ENCODE measurements around the gene NPRL2.
A peak's percentile ranks its signal among the peaks of the same experiment; 100 is the strongest.

NPRL2 gene

DNA sequence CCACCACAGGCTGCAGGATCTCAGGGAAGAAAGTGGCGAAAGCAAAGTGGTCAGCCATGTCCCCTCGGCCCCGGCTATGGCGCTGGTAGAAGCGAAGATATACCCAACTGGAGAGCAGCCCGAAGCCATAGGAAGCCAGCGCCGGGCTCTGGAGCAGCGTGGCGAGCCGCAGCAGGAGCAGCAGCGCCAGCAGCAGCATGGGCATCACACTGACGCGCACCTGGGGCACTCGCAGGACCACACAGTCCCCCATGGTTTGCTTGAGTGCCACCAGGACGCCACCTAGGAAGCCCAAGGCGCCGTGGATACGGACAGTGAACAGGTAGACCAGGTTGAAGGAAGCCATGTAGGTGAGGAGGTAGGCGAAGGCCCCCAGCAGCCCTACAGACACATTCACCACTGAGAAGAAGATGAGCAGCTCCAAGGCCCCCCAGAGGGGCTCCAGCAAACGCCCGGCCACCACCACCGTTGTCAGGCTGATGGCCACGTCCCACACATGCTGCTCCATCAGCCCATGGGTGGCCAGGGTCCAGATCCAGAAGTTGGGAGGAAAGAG lies 7.9 kb upstream of the NPRL2 start:
- H3K79me2 ChIP-seq (ENCODE audit: control insufficient read depth, insufficient read depth, low read length, poor library complexity) = peaks cover 15% of the 10 kb centered on the region
- H2BK5ac ChIP-seq (ENCODE audit: low read depth, low read length, poor library complexity) = no peak overlapping the region
- peaks cover 4% of the 10 kb centered on the region for H3K79me1 ChIP-seq (ENCODE audit: low read length)
- H4K8ac ChIP-seq (ENCODE audit: low read depth, low read length) = peak overlapping the region; percentile 98
- H3K27ac ChIP-seq (ENCODE audit: low read depth, low read length) = no peak overlapping the region
- no CpG with 5 or more reads among the region's 24 CpGs for WGBS (ENCODE audit: extremely low coverage, insufficient coverage, insufficient read length)
- H3K9ac ChIP-seq (ENCODE audit: low read length) = peak overlapping the region; percentile 92
- H3K4me2 ChIP-seq (ENCODE audit: low read length) = peak overlapping the region; percentile 88
- peak overlapping the region; percentile 95 for H3K14ac ChIP-seq (ENCODE audit: low read length)
- H4K12ac ChIP-seq (ENCODE audit: low read depth, low read length) = peak overlapping the region; percentile 12
- H3K4ac ChIP-seq (ENCODE audit: low read depth, low read length) = peak overlapping the region; percentile 73
- H3K36me3 ChIP-seq (ENCODE audit: control insufficient read depth in 1 of 2, insufficient read depth in 2 of 2, low read length in 2 of 2) = peaks cover 33 to 41% of the 10 kb centered on the region in 2 experiments
- H3K27me3 ChIP-seq (ENCODE audit: insufficient read depth, low read length) = no peaks in the 10 kb centered on the region
- H2AFZ ChIP-seq (ENCODE audit: insufficient read depth, low read length, poor library complexity) = no peak overlapping the region
- H3K4me1 ChIP-seq (ENCODE audit: control insufficient read depth in 1 of 2, insufficient read depth in 2 of 2, low read length in 2 of 2) = peaks cover 18 to 33% of the 10 kb centered on the region in 2 experiments
- no peak for DNase-seq
- H2BK12ac ChIP-seq (ENCODE audit: low read length) = no peak overlapping the region
- no peak overlapping the region for H2BK120ac ChIP-seq (ENCODE audit: insufficient read depth, low read length, poor library complexity)
- H2AK5ac ChIP-seq (ENCODE audit: low read length) = peak overlapping the region; percentile 85
- no peak overlapping the region for H4K91ac ChIP-seq (ENCODE audit: low read depth, low read length)
- no peak overlapping the region for H3K18ac ChIP-seq (ENCODE audit: low read length)
- no peaks in the 10 kb centered on the region for H3K9me3 ChIP-seq (ENCODE audit: insufficient read depth, low read depth, low read length)
- peak overlapping the region; percentile 94 for H3K4me3 ChIP-seq (ENCODE audit: low read depth, low read length)
- no peak overlapping the region for H3K23ac ChIP-seq (ENCODE audit: low read length)

DNA sequence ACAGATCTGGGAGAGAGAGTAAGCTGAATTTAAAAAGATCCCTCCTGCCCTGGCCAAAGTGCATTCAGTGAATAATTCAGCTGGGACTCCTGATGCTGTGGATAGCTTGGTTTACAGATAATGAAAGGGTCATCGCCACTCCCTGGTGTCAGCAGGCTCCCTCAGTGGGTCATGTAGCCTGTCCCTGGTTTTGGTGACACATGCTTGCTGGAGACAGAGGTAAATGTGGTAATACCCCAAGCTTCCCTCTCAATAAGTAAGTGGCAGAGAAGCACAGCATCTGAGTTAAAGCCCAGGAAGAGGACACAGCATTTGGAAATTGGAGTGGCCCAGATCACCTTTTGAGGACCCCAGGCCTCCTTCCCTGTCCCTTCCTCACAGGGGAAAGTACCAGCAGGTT lies 6.9 kb upstream of the NPRL2 start:
- Histone ChIP-seq H4K91ac (ENCODE audit: low read depth, low read length) (no peak overlapping the region), H3K4me1 (ENCODE audit: control insufficient read depth in 1 of 2, insufficient read depth in 2 of 2, low read length in 2 of 2) (peaks cover 18 to 33% of the 10 kb centered on the region in 2 experiments), H2BK120ac (ENCODE audit: insufficient read depth, low read length, poor library complexity) (no peak overlapping the region), H4K12ac (ENCODE audit: low read depth, low read length) (no peak overlapping the region), H2AK5ac (ENCODE audit: low read length) (no peak overlapping the region), H3K14ac (ENCODE audit: low read length) (no peak overlapping the region), H3K79me1 (ENCODE audit: low read length) (peaks cover 4% of the 10 kb centered on the region), H3K18ac (ENCODE audit: low read length) (no peak overlapping the region), H3K23ac (ENCODE audit: low read length) (no peak overlapping the region), H3K9ac (ENCODE audit: low read length) (peak overlapping the region; percentile 43), H3K27me3 (ENCODE audit: insufficient read depth, low read length) (no peaks in the 10 kb centered on the region), H4K8ac (ENCODE audit: low read depth, low read length) (no peak overlapping the region), H3K4ac (ENCODE audit: low read depth, low read length) (peak overlapping the region; percentile 73), H3K79me2 (ENCODE audit: control insufficient read depth, insufficient read depth, low read length, poor library complexity) (peaks cover 15% of the 10 kb centered on the region), H3K27ac (ENCODE audit: low read depth, low read length) (no peak overlapping the region), H3K4me3 (ENCODE audit: low read depth, low read length) (no peak overlapping the region), H3K4me2 (ENCODE audit: low read length) (peak overlapping the region; percentile 88), H3K9me3 (ENCODE audit: insufficient read depth, low read depth, low read length) (no peaks in the 10 kb centered on the region), H2AFZ (ENCODE audit: insufficient read depth, low read length, poor library complexity) (no peak overlapping the region), H2BK12ac (ENCODE audit: low read length) (no peak overlapping the region), H3K36me3 (ENCODE audit: control insufficient read depth in 1 of 2, insufficient read depth in 2 of 2, low read length in 2 of 2) (peaks cover 36 to 46% of the 10 kb centered on the region in 2 experiments), H2BK5ac (ENCODE audit: low read depth, low read length, poor library complexity) (no peak overlapping the region)
- DNase-seq = no peak
- no CpG with 5 or more reads among the region's 1 CpG for WGBS (ENCODE audit: extremely low coverage, insufficient coverage, insufficient read length)

DNA sequence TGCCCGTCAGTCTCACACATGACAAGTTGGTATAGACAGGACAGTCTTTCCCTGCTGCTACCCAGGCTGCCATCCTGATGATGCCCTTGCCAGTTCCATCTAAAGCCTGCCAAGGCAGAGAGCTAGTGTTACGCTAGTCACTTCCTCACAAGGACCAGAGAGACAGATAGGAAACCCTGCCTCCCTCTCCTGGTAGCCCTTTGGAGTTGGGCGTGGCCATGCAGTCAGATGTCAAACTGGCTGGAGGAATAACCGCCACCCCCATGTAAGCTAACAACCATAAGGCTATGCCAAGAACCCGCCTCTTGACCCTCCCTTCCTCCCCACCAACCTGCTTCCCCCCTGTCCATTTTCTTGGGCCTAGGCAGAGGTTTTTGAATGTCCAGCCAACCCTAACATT lies 6.0 kb upstream of the NPRL2 start:
- no CpG with 5 or more reads among the region's 5 CpGs for WGBS (ENCODE audit: extremely low coverage, insufficient coverage, insufficient read length)
- Histone ChIP-seq H3K4me2 (ENCODE audit: low read length) (peak overlapping the region; percentile 88), H3K4me1 (ENCODE audit: control insufficient read depth in 1 of 2, insufficient read depth in 2 of 2, low read length in 2 of 2) (peaks cover 18 to 36% of the 10 kb centered on the region in 2 experiments), H4K91ac (ENCODE audit: low read depth, low read length) (no peak overlapping the region), H3K4me3 (ENCODE audit: low read depth, low read length) (no peak overlapping the region), H3K9me3 (ENCODE audit: insufficient read depth, low read depth, low read length) (no peaks in the 10 kb centered on the region), H3K9ac (ENCODE audit: low read length) (no peak overlapping the region), H4K12ac (ENCODE audit: low read depth, low read length) (no peak overlapping the region), H3K36me3 (ENCODE audit: control insufficient read depth in 1 of 2, insufficient read depth in 2 of 2, low read length in 2 of 2) (peaks cover 36 to 46% of the 10 kb centered on the region in 2 experiments), H2AFZ (ENCODE audit: insufficient read depth, low read length, poor library complexity) (no peak overlapping the region), H3K27ac (ENCODE audit: low read depth, low read length) (no peak overlapping the region), H3K23ac (ENCODE audit: low read length) (no peak overlapping the region), H3K79me2 (ENCODE audit: control insufficient read depth, insufficient read depth, low read length, poor library complexity) (peaks cover 15% of the 10 kb centered on the region), H3K79me1 (ENCODE audit: low read length) (peaks cover 4% of the 10 kb centered on the region), H2BK5ac (ENCODE audit: low read depth, low read length, poor library complexity) (no peak overlapping the region), H2AK5ac (ENCODE audit: low read length) (no peak overlapping the region), H3K14ac (ENCODE audit: low read length) (no peak overlapping the region), H3K18ac (ENCODE audit: low read length) (no peak overlapping the region), H2BK12ac (ENCODE audit: low read length) (no peak overlapping the region), H4K8ac (ENCODE audit: low read depth, low read length) (no peak overlapping the region), H3K27me3 (ENCODE audit: insufficient read depth, low read length) (no peaks in the 10 kb centered on the region), H2BK120ac (ENCODE audit: insufficient read depth, low read length, poor library complexity) (no peak overlapping the region), H3K4ac (ENCODE audit: low read depth, low read length) (peak overlapping the region; percentile 5)
- no peak for DNase-seq

DNA sequence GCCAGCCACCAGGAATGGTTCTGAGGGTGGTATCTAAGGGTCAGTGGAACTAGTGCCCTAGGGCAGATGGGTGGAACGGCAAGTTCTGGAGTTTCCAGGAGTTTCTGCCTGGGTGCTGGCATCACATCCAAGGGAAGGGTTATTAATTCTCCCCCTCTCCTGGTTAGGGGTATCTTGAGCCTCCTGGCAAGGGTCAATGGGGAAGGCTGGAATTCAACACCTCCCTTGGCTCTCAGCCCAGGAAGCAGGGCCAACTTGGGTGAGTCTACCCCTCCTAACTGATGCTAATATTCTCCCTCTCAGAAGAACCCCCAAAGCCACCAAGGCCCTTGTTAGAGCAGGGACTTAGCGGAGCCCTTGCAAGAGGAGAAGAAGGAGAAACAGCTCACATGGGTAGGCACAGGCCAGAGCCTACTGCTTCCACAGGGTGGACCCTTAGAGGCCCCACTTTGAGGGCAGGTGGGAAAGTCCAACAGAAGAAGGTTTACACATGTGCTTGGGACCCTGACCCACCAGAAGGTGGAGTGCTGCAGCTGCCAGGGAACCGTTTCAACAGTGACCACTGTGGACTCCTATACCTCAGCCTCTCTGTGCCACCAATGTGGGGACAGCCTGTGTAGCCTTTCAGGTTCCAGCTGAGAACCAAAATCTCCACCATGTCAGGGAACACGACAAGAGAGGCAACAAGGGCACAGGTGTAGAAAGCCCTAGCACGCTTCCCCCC lies 5.4 kb upstream of the NPRL2 start:
- no peak overlapping the region for H3K4ac ChIP-seq (ENCODE audit: low read depth, low read length)
- H3K79me2 ChIP-seq (ENCODE audit: control insufficient read depth, insufficient read depth, low read length, poor library complexity) = peaks cover 15% of the 10 kb centered on the region
- H3K9ac ChIP-seq (ENCODE audit: low read length) = no peak overlapping the region
- DNase-seq = no peak
- no peak overlapping the region for H4K91ac ChIP-seq (ENCODE audit: low read depth, low read length)
- H2BK5ac ChIP-seq (ENCODE audit: low read depth, low read length, poor library complexity) = no peak overlapping the region
- no peak overlapping the region for H3K27ac ChIP-seq (ENCODE audit: low read depth, low read length)
- H3K4me1 ChIP-seq (ENCODE audit: control insufficient read depth in 1 of 2, insufficient read depth in 2 of 2, low read length in 2 of 2) = peaks cover 22 to 42% of the 10 kb centered on the region in 2 experiments
- peaks cover 36 to 46% of the 10 kb centered on the region in 2 experiments for H3K36me3 ChIP-seq (ENCODE audit: control insufficient read depth in 1 of 2, insufficient read depth in 2 of 2, low read length in 2 of 2)
- no peaks in the 10 kb centered on the region for H3K9me3 ChIP-seq (ENCODE audit: insufficient read depth, low read depth, low read length)
- no CpG with 5 or more reads among the region's 5 CpGs for WGBS (ENCODE audit: extremely low coverage, insufficient coverage, insufficient read length)
- no peak overlapping the region for H2AK5ac ChIP-seq (ENCODE audit: low read length)
- no peak overlapping the region for H3K14ac ChIP-seq (ENCODE audit: low read length)
- H3K4me3 ChIP-seq (ENCODE audit: low read depth, low read length) = no peak overlapping the region
- no peak overlapping the region for H3K4me2 ChIP-seq (ENCODE audit: low read length)
- H2AFZ ChIP-seq (ENCODE audit: insufficient read depth, low read length, poor library complexity) = no peak overlapping the region
- no peaks in the 10 kb centered on the region for H3K27me3 ChIP-seq (ENCODE audit: insufficient read depth, low read length)
- H4K12ac ChIP-seq (ENCODE audit: low read depth, low read length) = no peak overlapping the region
- no peak overlapping the region for H3K18ac ChIP-seq (ENCODE audit: low read length)
- no peak overlapping the region for H2BK120ac ChIP-seq (ENCODE audit: insufficient read depth, low read length, poor library complexity)
- H4K8ac ChIP-seq (ENCODE audit: low read depth, low read length) = no peak overlapping the region
- H3K23ac ChIP-seq (ENCODE audit: low read length) = no peak overlapping the region
- peaks cover 4% of the 10 kb centered on the region for H3K79me1 ChIP-seq (ENCODE audit: low read length)
- H2BK12ac ChIP-seq (ENCODE audit: low read length) = no peak overlapping the region
